Measurements from ENCODE around the gene CBFA2T3.
"Not testable (repeated sequence)": the region's sequence is repeated elsewhere in the genome, so short reads cannot be mapped to it uniquely, and the experiment has no call there.

DNA sequence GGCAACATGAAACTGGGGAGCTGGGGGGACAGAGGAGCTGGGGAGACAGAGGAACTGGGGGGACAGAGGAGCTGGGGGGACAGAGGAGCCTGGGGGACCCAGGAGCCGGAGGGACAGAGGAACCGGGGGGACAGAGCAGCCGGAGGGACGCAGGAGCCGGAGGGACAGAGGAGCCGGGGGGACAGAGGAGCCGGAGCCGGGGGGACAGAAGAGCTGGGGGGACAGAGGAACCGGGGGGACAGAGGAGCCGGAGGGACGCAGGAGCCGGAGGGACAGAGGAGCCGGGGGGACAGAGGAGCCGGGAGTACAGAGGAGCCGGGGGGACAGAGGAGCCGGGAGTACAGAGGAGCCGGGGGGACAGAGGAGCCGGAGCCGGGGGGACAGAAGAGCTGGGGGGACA is 25.1 kb upstream of the CBFA2T3 start:
- TF ChIP-seq POLR2A (IDR thresholded peaks at IDR 0.05; ENCODE audit: low read length); GATA1 (IDR thresholded peaks at IDR 0.05; ENCODE audit: low read depth, low read length): not testable (repeated sequence)

All from erythroblast (primary cell).